Fibroblast of skin of left quadriceps (primary cell): ENCODE data around the gene LRRC14B.
"Not testable (repeated sequence)": the region's sequence is repeated elsewhere in the genome, so short reads cannot be mapped to it uniquely, and the experiment has no call there.

Experiments used
- DNase-seq, 2 experiments: peaks; one replicate each; pipeline ENCODE4 v3.0.0-alpha.2; 2013; ENCODE audit warnings: low read depth in 2 of 2

The LRRC14B gene

DNA sequence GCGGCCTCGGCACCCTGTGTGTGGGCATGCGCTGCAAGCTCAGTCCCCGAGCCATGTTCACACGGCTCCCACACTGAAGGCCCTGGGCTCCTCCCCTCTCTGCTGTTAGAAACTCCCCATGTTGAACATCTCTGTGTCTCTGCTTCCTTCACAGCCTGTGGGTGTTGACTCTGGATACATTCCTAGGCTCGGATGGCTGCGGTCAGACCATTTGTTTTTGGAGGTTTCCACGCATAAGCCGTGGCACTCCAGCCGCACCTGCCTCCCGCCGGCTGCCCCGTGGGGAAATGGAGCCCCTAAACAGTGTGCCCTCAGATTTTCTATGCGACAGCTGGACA, 31.2 kb upstream of the LRRC14B start:
- DNase-seq = no peak

DNA sequence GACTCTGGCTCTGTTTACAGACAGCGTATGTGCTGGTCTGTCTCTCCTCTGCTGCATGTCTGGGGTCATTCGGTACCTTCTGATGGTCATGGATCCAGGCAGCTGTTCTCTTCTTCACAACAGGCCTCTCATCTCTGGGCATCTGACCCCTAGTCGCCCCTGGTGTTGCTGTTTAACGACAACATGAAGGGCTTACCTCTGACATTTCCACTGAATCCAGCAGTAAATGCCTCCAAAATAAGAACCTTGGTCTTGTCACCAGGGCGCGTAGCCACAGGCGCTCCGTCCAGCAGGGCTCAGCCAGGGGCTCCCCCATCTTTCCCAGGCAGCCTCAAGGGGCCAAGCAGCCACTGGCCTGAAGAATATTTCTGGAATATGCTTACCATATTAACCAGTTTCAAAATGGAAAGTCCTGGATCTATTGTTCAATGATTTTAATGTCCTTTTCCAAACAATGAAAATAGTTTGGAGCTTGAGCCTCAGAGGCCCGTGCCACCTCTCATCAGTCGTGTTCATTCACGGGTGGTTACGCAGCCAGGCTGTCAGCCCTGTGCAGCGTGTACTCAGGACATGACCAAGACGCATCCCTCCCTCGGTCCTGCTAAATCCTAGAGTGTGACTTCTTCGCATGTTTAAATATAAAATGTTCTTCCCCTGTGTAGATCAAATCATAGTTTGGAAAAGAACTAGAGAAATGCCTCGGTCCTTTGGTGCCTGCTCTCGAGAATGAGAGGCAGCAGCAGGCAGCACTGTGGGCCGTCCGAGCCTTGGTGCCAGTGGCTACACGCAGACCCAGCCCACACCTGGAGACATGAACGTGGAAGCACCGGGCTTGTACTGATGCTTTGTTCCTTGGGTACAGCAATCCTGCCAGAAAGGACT, 30.1 kb upstream of the LRRC14B start:
- DNase-seq = no peak

DNA sequence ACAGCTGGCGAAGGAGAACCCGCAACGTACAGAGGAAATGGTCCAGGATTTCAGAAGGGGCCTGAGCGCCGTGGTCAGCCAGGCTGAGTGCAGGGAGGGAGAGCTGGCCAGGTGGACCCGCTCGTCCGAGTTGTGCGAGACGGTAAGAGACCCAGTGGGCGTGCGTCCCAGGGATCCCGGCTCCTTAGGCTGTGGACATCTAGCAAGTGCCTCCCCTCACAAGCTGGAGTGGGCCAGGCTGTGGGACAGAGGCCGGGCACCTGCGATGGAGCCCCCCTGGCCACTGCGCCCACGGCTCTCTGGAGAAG, 29.5 kb upstream of the LRRC14B start:
- DNase-seq = no peak

DNA sequence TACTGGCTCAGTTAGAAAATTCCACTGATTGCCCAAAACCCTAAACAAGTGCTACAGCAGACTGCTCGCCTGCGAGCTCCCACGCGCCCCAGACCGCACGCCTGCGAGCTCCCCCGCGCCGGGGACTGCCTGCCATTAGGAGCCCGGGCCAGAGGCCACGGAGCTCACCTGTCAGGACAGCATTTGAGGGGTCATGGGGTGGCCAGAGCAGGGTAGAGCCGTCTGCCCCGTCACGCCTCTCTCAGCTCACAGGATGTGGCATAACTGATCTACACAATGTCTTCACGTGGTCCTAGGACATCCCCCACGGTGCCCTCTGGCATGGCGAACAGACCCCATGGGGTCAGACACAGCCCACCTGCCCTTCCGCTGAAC, 29.1 kb upstream of the LRRC14B start:
- DNase-seq = no peak

DNA sequence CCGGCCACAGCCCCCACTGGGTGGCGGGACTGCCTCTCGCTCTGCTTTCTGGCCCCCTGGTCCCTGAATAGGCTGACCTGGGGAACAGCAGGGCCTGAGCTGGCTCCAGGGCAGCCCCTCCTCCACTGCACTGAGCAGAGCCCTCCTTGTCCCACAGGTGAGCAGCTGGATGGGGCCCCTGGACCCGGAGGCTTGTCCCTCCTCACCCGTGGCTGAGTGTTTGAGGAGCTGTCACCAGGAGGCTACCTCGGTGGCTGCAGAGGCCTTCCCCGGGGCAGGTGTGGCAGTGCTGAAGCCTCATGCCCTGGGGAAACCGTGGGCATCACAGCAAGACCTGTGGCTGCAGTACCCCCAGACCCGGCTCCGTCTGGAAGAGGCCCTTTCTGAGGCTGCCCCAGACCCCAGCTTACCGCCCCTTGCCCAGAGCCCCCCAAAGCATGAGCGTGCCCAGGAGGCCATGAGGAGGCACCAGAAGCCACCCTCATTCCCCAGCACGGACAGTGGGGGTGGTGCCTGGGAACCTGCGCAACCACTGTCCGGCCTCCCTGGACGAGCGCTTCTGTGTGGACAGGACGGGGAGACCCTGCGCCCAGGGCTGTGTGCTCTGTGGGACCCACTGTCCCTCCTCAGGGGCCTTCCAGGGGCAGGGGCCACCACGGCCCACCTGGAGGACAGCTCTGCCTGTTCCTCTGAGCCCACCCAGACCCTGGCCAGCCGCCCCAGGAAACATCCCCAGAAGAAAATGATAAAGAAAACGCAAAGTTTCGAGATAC, 28.5 kb upstream of the LRRC14B start:
- no peak for DNase-seq

DNA sequence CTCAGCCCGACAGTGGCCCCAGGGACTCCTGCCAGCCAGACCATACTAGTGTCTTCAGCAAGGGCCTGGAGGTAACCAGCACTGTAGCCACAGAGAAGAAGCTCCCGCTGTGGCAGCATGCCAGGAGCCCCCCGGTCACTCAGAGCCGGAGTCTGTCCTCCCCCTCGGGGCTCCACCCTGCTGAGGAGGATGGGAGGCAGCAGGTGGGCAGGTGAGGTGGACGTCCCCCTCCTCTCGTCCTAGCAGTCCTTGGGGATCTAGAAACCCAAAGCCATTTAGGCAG, 28.0 kb upstream of the LRRC14B start:
- no peak for DNase-seq

DNA sequence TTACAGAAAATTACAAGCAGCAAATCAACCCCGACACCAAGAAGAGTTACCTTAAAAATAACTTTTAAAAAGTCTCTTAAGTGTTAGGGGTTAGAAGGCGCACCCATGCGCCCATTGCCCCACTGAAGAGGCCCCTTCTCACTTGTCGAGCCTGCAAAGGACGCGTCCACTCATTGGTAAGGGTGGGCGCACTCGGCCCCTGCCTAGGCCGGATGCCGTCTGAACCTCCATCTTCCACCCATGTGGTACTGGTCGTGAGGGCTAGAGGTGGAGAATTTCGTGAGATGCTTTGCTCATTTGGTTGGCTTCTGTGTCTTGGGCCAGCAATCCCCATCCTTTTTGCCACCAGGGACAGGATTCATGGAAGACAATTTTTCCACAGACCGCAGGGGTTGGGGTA, 27.5 kb upstream of the LRRC14B start:
- DNase-seq = no peak

DNA sequence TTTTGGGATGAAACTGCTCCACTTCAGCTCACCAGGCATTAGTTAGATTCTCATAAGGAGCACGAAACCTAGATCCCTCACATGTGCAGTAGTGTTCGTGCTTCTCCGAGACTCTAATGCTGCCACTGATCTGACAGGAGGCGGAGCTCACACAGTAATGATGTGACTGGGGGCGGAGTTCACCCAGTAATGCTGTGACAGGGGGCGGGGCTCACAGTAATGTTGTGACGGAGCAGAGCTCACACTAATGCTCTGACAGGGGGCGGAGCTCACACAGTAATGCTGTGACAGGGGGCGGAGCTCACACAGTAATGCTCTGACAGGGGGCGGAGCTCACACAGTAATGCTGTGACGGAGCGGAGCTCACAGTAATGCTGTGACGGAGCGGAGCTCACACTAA, 27.1 kb upstream of the LRRC14B start:
- no peak for DNase-seq

DNA sequence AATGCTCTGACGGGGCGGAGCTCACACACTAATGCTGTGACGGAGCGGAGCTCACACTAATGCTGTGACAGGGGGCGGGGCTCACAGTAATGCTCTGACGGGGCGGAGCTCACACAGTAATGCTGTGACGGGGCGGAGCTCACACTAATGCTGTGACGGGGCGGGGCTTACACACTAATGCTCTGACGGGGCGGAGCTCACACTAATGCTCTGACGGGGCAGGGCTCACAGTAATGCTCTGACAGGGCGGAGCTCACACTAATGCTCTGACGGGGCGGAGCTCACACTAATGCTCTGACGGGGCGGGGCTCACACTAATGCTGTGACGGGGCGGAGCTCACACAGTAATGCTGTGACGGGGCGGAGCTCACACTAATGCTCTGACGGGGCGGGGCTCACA, 26.5 kb upstream of the LRRC14B start:
- not testable (repeated sequence) for DNase-seq

DNA sequence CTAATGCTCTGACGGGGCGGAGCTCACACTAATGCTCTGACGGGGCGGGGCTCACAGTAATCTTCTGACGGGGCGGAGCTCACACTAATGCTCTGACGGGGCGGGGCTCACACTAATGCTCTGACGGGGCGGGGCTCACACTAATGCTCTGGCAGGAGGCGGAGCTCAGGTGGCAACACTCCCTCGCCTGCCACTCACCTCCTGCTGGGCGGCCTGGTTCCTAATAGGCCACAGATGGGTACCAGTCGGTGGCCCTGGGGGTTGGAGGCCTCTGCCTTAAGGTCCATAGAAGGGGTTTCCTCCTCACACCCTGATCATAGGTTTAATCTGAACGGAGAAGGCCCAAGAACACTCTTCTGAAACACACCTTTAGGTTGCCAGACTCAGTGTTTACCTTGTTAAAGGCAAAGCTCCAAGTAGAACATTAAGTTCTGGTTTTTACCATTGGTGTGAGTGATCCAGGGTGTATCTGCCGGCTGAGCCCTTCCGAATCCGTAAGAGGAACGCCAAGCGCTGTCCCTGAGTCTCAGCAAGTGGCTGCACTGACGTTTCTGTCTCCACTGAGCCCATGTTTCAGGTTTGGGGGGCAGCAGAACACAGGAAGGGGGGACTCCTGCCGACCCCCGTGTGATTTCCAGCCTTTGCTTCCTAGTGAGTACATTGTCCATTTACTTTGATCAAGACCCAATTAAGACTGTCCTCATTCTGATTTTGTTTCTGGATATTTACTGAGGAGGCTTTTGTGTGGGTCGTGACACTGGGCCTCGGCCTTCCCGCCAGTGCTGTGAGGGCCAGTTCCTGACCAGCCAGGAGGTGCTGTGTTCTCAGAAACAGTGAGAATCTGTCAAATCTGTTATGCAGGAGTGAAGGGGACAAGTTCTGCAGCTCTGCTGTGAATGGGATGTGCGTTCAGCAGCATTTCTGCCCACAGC, 24.6 kb upstream of the LRRC14B start:
- no peak for DNase-seq

DNA sequence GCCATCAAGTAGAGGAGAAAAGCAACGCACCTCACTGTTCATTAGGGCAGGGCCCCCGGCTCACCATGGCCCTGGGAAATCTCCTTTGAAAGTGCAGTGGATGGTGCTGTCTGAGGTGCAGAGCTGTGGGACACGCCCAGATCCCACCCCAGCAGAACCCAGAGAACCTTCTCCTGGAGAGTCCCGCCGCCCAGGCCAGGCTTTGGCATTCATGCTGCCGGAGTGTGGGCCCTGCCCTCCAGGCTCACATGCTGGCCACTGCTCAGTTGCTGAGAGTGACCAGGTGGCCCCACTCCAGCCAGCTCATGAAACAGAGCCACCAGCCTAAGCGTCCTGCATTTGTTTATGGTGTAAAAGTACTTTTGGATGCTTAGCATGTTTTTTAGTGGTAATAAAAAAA, 23.8 kb upstream of the LRRC14B start:
- no peak for DNase-seq

DNA sequence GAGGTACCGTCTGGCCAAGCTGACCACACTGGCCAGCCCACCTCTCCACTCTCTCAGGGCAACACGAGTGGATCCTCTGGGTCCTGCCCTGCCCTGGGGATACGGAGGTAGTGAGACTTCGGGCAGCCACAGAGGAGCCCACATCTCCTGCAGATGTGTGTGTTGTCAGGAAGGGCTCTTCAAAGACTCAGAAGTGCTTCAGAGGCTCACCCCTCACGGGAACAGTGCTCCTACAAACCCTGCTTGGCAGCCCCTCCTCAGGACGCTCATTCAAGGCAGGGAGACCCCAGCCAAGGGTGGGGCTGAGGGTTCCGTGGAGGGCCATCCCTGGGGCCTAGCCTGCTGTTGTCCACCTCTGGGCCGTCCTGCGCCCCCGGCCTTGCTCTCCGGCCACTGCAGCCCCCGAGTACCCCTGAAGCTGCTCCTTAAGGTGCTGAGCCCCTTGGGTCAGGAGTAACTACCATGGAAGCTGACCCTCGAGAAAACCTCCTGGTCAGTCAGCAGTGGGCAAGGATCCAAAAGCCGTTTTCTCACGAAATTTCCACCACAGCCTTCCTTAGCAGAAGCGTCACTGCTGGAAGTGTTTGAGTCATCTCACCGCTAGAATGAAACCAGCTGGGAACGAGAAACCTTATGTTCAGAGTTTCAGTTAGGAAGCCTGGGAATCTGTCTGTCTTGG, 23.2 kb upstream of the LRRC14B start:
- peak; percentile 89 to 90 for DNase-seq

DNA sequence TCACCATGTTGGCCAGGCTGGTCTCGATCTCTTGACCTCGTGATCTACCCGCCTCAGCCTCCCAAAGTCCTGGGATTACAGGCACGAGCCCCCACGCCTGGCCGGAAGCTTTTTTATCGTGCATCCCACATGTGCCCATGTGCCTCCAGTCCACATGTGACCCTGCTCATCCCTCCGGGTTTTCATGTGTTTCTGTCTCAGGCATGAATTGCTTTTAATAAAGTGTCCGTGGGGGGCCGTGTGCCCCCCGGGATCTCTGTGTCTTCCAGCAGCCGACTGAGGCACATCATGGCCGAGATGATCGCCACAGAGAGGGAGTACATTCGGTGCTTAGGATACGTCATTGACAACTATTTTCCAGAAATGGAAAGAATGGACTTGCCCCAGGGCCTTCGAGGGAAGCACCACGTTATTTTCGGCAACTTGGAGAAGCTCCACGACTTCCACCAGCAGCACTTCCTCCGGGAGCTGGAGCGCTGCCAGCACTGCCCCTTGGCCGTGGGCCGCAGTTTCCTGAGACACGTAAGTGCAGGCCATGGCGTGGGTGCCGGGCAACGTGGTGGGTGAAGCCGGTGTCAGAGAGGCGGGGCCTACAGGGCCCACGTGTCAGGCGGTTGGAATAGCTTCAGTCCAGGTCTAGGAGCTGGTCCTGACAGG, 22.1 kb upstream of the LRRC14B start:
- no peak for DNase-seq

DNA sequence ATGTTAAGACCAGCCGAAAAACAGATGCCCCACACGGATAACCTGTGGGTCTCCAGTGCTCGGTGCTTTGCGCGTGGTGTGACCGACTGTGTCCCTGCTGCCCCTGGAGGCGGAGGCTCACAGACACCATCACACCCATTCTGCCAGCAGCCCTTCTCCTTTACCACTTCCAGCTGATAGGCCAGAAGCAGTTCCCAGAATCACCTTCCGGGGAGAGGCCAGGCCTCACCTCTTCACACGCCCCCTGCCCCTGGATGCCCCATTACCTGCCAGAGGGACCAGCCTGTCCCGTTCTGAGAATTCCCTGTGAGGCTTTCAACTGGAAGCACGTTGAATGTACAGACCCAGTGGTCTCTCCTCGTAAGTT, 21.6 kb upstream of the LRRC14B start:
- no peak for DNase-seq

DNA sequence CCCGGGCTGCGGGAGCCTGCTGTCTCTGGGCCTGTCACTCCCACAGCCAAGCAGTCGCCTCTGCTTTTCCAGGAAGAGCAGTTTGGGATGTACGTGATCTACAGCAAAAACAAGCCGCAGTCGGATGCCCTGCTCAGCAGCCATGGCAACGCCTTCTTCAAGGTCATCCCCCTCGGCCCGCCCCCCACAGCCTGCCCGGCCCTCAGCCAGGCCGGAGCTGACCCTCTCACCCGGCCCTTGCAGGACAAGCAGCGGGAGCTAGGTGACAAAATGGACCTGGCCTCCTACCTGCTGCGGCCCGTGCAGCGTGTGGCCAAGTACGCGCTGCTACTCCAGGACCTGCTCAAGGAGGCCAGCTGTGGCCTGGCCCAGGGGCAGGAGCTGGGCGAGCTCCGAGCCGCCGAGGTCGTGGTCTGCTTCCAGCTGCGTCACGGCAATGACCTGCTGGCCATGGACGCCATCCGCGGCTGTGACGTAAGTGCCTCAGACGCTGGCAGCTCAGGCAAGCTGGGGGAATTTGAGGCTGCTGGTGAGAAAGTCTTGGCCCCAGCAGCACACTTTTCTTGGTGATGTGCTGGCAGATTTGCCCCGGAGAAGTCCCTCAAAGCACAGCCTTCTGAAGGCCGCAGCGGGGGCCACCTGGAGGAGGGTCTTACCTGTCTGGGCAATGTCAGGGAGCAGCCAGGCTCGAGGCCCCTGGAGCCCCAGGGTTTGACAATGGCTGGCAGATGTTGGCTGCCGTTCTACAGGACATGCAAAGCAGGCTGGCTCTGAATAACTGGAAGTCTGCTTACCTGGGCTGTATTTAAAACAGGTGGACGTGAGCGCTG, 20.1 kb upstream of the LRRC14B start:
- no peak for DNase-seq

DNA sequence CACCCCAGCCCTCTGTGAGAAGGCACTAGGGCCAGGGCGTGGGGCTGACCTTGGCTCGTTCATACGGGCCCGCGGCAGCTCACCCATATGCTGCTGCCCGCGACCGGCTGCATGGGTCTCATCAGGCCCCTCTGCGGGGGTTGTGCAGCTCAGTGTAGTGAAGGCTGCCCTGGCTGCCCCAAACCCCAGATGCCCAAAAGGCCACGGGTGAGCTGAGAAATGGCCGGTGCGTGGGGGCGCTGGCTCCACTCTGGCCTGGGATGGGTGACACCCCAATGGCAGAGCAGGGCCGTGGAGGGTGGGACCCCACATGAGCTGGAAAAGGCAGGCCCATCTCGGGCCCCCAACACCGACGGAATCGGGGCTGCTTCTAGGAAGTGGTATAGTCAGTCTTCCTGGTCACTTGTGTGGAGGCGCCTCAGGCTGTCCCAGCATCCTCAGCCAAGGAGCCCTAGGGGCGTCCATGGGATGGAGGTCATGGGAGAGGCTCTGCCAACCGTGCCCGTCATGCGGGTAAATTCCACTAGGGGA, 19.4 kb upstream of the LRRC14B start:
- no peak for DNase-seq

DNA sequence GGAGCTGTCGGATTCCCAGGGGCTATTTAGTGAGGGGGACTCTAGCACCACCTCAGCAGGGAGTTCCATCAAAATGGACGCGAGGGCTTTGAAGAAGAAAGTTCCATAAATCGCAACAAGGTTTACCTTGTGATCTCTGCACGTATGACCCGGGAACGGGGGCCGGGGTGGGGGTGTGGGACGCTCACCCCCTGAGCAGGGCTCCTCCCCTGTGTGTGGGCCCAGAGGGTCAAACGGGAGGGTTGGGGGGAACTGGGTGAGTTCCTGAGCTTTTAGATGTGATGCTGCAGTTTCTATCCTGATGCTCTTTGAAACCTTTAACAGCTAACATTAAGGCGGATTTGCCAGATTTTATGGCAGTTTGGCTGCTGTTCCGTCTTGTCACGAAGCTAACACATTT, 18.9 kb upstream of the LRRC14B start:
- no peak for DNase-seq

DNA sequence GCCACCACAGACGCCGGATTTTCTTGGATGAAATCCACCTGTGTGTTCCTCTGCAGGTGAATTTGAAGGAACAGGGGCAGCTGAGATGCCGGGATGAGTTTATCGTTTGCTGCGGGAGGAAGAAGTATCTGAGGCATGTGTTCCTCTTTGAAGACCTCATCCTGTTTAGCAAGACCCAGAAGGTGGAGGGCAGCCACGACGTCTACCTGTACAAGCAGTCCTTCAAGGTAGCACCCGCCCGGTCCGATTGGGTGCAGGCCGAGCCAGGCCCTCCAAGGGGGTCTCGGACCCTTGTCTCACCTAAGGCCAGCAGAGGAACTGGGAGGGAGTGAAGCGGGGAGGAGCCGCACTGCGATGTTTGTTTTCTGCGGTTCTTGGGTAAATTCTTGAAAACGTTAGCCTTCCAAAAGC, 18.4 kb upstream of the LRRC14B start:
- DNase-seq = no peak

DNA sequence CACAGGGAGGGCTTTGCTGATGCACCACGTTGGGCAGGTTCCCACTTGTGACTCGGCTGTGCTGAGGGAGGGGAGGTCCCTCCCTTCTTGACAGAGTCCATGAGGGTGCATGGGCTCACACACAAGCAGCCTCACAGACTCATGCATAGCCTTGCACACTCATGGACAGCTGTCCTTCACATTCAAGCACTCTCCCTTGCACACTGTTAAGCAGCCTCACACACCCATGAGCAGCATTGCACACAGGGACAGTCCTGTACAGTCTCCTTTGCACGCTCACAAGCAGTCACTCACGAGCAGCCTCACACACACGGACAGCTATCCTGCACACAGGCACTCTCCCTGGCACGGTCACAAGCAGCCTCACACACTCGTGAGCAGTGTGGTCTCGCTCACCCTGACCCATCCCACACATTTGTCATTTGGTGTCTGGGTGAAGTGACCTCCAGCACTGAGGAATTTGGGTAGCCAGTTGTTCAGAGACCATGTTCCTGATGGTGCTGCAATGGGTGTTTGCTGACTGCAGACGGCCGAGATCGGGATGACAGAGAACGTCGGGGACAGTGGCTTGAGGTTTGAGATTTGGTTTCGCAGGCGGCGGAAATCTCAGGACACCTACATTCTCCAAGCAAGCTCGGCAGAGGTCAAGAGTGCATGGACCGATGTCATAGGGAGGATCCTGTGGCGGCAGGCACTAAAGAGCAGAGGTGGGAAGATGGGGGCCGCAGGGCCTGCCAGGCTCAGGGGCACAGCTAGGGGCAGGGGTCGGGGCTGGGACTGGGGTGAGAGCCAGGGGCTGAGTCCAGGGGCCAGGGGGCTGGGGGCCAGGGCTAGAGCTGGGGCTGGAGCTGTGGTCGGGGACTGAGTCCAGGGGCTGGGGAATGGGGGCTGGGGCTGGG, 17.7 kb upstream of the LRRC14B start:
- DNase-seq = no peak

DNA sequence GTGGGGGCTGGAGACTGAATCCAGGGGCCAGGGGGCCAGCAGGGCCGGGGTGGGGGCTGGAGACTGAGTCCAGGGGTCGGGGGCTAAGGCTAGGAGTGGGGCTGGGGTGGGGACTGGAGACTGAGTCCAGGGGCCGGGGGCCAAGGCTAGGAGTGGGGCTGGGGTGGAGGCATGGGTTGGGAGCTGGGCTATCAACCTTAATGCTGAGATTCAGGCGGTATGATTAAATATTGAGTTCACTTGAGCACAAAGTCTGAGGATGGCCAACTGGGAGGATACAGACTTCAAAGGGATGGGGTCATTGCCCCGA, 17.0 kb upstream of the LRRC14B start:
- no peak for DNase-seq
